Sigmoid colon (tissue), 4 donors: ENCODE results near the gene PDZRN3.

Experiments used
- CTCF ChIP-seq, 4 experiments: fragments of 450-650 bp in 3 of 4; fragments of 200-600 bp in 1 of 4; IDR thresholded peaks; one replicate each; pipeline ENCODE4 v1.5.1; 2016 to 2019; ENCODE audit warnings: antibody characterized with exemption in 4 of 4, mild to moderate bottlenecking in 3 of 4, moderate library complexity in 2 of 4
- POLR2A ChIP-seq, 2 donors: fragments of 450-650 bp; IDR thresholded peaks; one replicate each; pipeline ENCODE4 v1.6.1; 2016; ENCODE audit warnings: antibody characterized with exemption in 2 of 2, mild to moderate bottlenecking in 2 of 2, moderate library complexity in 2 of 2
- POLR2AphosphoS5 ChIP-seq, 4 donors: sonication (generic); formaldehyde crosslinking; IDR thresholded peaks; one replicate each; pipeline ENCODE4 v1.6.1; 2017; ENCODE audit warnings: antibody characterized with exemption in 4 of 4

- no peak for TF ChIP-seq POLR2A (IDR thresholded peaks at IDR 0.05)
- no peak for TF ChIP-seq CTCF (IDR thresholded peaks at IDR 0.05)
- TF ChIP-seq POLR2AphosphoS5 (IDR thresholded peaks at IDR 0.05): no peak
Observed at GRCh38 chr3:73581134-73581846, 43.5 kb downstream of the PDZRN3 start.
